NCI-H146 (cell line): ENCODE results near the gene REC8.
A peak's percentile ranks its signal among the peaks of the same experiment; 100 is the strongest.
"Not testable (repeated sequence)": the region's sequence is repeated elsewhere in the genome, so short reads cannot be mapped to it uniquely, and the experiment has no call there.

Experiments
- DNase-seq: peaks from one replicate; lab custom pipeline; 2025; lab: John Stamatoyannopoulos, UW

Gene REC8

GRCh38 chr14:24183014-24183481 is 11.2 kb downstream of the REC8 start:
- DNase-seq: no peak

- DNase-seq: no peak
Measured at GRCh38 chr14:24184104-24184970, 12.5 kb downstream of the REC8 start.

- no peak for DNase-seq
Measured at GRCh38 chr14:24185026-24185425, 13.1 kb downstream of the REC8 start.

GRCh38 chr14:24185741-24186140 is 13.9 kb downstream of the REC8 start:
- DNase-seq: no peak

GRCh38 chr14:24186831-24187538 is 15.1 kb downstream of the REC8 start:
- DNase-seq: no peak

- no peak for DNase-seq
Measured at GRCh38 chr14:24187539-24187915, 15.6 kb downstream of the REC8 start.

GRCh38 chr14:24188251-24189058 is 16.6 kb downstream of the REC8 start, which contains the start of gene IPO4:
Gene IPO4 (minus strand): TSS chr14:24188816. CDS start chr14:24188787, 29 bp downstream.
- peak; percentile 97 for DNase-seq

- DNase-seq: no peak
Measured at GRCh38 chr14:24189059-24189375, 17.1 kb downstream of the REC8 start.

- no peak for DNase-seq
Measured at GRCh38 chr14:24189460-24189859, 17.6 kb downstream of the REC8 start.

- DNase-seq: no peak
Measured at GRCh38 chr14:24190416-24190815, 18.5 kb downstream of the REC8 start.

- no peak for DNase-seq
Measured at GRCh38 chr14:24192933-24193332, 21.1 kb downstream of the REC8 start.

- DNase-seq: no peak
Measured at GRCh38 chr14:24194186-24194872, 22.4 kb downstream of the REC8 start.

GRCh38 chr14:24194873-24195185 is 22.9 kb downstream of the REC8 start:
- no peak for DNase-seq

GRCh38 chr14:24195186-24196070 is 23.5 kb downstream of the REC8 start, which contains the start of gene TM9SF1:
Gene TM9SF1 (minus strand): TSS chr14:24195441. CDS start chr14:24195019, 422 bp downstream.
- peak; percentile 89 for DNase-seq

GRCh38 chr14:24196071-24197055 is 24.5 kb downstream of the REC8 start:
- peak; percentile 39 for DNase-seq

GRCh38 chr14:24197056-24197450 is 25.2 kb downstream of the REC8 start:
- no peak for DNase-seq

- no peak for DNase-seq
Measured at GRCh38 chr14:24198814-24199524, 27.1 kb downstream of the REC8 start.

GRCh38 chr14:24202538-24202937 is 30.7 kb downstream of the REC8 start:
- not testable (repeated sequence) for DNase-seq
